GM12801 (cell line): ENCODE measurements around the gene ARMC9.

ENCODE experiments used
- CTCF ChIP-seq: IDR thresholded peaks from one replicate; pipeline ENCODE4 v1.5.1; 2011; ENCODE audit warnings: control low read depth; ENCODE audit not compliant: insufficient read length; ENCODE audit errors: extremely low read depth

The ARMC9 gene

GRCh38 chr2:231385429-231385828, 187.0 kb downstream of the ARMC9 start:
- TF ChIP-seq CTCF: no peak

- TF ChIP-seq CTCF: no peak
Observed at GRCh38 chr2:231386446-231386845, 188.0 kb downstream of the ARMC9 start.

GRCh38 chr2:231387904-231388724, 189.7 kb downstream of the ARMC9 start:
- no peak for TF ChIP-seq CTCF

- TF ChIP-seq CTCF: no peak
Observed at GRCh38 chr2:231388725-231389346, 190.4 kb downstream of the ARMC9 start.

- TF ChIP-seq CTCF: no peak
Observed at GRCh38 chr2:231390667-231391066, 192.2 kb downstream of the ARMC9 start.

- TF ChIP-seq CTCF: no peak
Observed at GRCh38 chr2:231391981-231392380, 193.6 kb downstream of the ARMC9 start.

- TF ChIP-seq CTCF: no peak
Observed at GRCh38 chr2:231392431-231393148, 194.2 kb downstream of the ARMC9 start.
